ENCODE data around the gene ORC6. TPM values are rescaled to one million over a fixed set of nuclear protein-coding genes. Genes with fewer than 3 reads are reported as not detected.

The ORC6 gene
- total RNA-seq, 2 donors from 2014 or later, result 30.9 to 53.7 TPM

DNA sequence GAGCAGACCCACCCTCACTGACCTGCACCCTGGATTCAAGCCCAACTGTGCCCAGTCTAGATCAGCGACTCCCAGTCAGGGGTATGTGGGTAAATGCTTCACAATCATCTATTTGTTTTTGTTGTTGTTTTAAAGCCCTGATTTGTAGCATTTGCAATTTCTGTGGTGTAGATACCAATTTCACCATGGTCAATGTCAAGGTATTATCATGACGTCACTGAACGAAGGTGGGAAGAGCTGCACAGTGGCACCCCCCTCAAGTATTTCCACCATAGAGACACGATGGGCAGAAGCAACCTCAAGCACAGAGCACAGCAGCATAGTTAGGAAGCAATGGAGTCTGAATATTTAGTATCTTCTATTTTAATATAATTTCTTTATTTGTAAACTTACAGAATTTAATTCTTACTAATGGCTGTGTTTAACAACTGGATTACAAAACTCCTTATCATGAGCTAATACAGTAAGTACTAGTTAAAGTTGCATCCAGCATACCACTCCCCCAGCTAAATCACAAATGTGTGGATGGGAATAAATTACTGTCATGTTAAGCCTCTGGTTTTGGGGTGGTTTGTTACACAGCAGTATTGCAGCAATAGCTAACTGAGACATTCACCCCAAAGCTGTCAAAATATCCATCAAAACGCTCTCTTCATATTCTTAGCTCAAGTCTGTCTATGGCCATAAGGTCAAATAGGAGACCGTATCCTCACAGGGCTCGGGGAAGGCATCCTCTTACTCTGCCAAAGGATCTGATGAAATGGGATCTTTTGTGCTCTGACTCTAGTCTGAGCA lies 25.5 kb downstream of the ORC6 start:
- ATAC-seq (replicated peaks), result no peak
- no peak overlapping the region for H3K27ac Mint-ChIP-seq
- no peak overlapping the region for H3K4me3 Mint-ChIP-seq
- H3K36me3 Mint-ChIP-seq (ENCODE audit: low read depth), result no peaks in the 10 kb centered on the region
- no peaks in the 10 kb centered on the region for H3K9me3 Mint-ChIP-seq
- no peaks in the 10 kb centered on the region for H3K27me3 Mint-ChIP-seq
- H3K4me1 Mint-ChIP-seq, result no peaks in the 10 kb centered on the region

DNA sequence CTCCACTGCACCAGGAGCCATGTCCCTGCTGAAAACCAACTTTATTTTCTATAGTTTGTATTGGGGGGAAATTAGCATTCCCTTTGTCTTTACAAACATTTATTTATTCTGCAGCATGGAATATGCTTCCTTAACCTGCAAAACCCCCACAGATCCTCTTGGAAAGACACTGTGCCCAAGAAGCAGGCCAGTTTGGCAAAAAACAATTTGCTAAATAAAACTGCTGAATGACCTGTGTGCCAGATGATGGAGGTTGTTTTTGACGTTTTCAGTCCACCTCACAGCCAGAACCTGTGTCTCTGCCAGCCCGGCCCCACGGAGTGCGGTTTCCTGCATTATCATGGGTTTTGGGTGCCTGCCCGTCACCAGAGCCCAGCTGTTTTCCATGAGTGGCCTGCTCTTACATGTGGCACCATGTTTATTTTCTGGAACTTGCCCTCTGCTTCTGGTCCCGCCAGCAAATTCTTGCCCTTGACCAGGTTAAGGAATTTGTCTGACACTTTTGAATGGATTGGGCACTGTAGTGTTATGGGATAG lies 26.4 kb downstream of the ORC6 start:
- H3K27ac Mint-ChIP-seq, result no peak overlapping the region
- no peak for ATAC-seq (replicated peaks)
- no peaks in the 10 kb centered on the region for H3K4me1 Mint-ChIP-seq
- no peaks in the 10 kb centered on the region for H3K36me3 Mint-ChIP-seq (ENCODE audit: low read depth)
- H3K27me3 Mint-ChIP-seq, result no peaks in the 10 kb centered on the region
- no peaks in the 10 kb centered on the region for H3K9me3 Mint-ChIP-seq
- H3K4me3 Mint-ChIP-seq, result no peak overlapping the region

DNA sequence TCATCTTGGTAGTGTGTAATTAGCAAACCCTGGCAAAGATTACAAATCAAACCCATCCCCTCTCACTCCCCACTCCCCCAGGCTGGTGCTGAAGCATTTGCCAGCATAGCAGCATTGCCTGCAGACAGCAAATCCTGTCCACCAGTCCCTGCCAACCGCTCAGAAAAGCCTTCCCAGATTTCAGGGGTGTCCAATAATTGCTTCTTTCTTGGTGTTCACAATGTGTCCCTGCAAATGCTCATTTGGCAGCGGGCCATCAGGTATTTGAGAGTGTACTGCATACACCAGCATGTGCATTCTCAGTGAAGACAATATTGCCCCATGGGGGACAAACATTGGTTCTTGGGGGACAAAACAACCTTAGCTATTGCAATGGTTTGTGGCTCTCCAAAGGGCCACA lies 28.2 kb downstream of the ORC6 start:
- no peaks in the 10 kb centered on the region for H3K27me3 Mint-ChIP-seq
- ATAC-seq (replicated peaks), result no peak
- H3K36me3 Mint-ChIP-seq (ENCODE audit: low read depth), result no peaks in the 10 kb centered on the region
- H3K4me3 Mint-ChIP-seq, result no peak overlapping the region
- H3K27ac Mint-ChIP-seq, result no peak overlapping the region
- H3K9me3 Mint-ChIP-seq, result no peaks in the 10 kb centered on the region
- H3K4me1 Mint-ChIP-seq, result no peaks in the 10 kb centered on the region

DNA sequence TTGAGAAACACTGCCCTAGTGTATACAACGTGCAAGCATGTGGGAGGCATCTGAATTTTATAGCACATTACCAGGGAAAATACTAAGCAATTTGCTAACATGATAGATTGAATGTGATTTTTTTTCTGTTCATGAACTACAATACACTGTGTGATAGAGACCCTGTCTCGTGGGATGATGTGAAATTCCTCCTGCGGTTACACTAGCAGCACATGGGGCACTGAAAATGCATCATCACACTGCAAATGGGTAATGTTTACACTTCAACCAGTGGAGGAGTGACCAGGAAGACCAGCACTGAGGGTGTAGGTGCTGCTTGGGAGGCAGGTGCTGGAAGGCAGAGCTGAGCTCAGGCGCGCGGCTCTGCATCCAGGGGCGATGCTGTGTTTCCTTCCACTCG lies 28.8 kb downstream of the ORC6 start:
- no peaks in the 10 kb centered on the region for H3K36me3 Mint-ChIP-seq (ENCODE audit: low read depth)
- no peaks in the 10 kb centered on the region for H3K27me3 Mint-ChIP-seq
- H3K27ac Mint-ChIP-seq, result no peak overlapping the region
- no peaks in the 10 kb centered on the region for H3K9me3 Mint-ChIP-seq
- no peak overlapping the region for H3K4me3 Mint-ChIP-seq
- no peaks in the 10 kb centered on the region for H3K4me1 Mint-ChIP-seq
- ATAC-seq (replicated peaks), result no peak

DNA sequence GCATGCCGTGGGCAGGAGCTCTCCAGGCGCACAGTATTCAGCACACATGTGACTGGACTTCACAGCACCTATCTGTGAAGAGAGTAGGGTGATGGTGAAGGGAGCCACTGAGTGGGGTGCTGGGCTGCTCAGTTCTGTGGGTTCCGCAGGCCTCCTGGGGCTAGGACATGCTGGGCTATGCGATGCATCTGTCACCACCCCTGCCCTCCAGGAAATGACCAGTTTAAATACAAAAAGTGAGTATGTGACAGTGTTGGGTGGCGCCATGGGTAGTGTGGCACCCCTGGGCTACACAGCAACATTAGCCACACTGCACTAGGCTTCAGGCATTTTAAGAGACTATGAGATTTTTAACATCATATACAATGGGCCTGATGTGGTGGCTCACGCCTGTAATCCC lies 30.1 kb downstream of the ORC6 start:
- no peak overlapping the region for H3K27ac Mint-ChIP-seq
- no peak for ATAC-seq (replicated peaks)
- H3K9me3 Mint-ChIP-seq, result no peaks in the 10 kb centered on the region
- H3K4me1 Mint-ChIP-seq, result no peaks in the 10 kb centered on the region
- H3K4me3 Mint-ChIP-seq, result no peak overlapping the region
- no peaks in the 10 kb centered on the region for H3K36me3 Mint-ChIP-seq (ENCODE audit: low read depth)
- no peaks in the 10 kb centered on the region for H3K27me3 Mint-ChIP-seq

DNA sequence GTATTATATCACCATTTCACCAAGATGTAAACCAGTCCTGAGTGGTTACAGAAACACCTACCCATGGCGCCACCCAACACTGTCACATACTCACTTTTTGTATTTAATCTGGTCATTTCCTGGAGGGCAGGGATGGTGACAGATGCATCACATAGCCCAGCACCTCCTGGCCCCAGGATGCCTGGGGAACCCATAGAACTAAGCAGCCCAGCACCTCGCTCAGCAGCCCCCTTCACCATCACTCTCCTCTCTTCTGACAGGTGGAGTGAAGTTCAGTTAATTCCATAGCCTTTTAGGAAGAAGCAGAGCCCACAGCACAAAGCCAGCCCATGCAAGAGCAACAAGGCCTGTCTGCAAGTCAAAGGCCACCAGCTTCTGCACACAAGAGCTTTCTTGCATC lies 31.2 kb downstream of the ORC6 start:
- no peak for ATAC-seq (replicated peaks)
- H3K27me3 Mint-ChIP-seq, result no peaks in the 10 kb centered on the region
- H3K27ac Mint-ChIP-seq, result no peak overlapping the region
- no peaks in the 10 kb centered on the region for H3K36me3 Mint-ChIP-seq (ENCODE audit: low read depth)
- H3K9me3 Mint-ChIP-seq, result no peaks in the 10 kb centered on the region
- H3K4me1 Mint-ChIP-seq, result no peaks in the 10 kb centered on the region
- no peak overlapping the region for H3K4me3 Mint-ChIP-seq

DNA sequence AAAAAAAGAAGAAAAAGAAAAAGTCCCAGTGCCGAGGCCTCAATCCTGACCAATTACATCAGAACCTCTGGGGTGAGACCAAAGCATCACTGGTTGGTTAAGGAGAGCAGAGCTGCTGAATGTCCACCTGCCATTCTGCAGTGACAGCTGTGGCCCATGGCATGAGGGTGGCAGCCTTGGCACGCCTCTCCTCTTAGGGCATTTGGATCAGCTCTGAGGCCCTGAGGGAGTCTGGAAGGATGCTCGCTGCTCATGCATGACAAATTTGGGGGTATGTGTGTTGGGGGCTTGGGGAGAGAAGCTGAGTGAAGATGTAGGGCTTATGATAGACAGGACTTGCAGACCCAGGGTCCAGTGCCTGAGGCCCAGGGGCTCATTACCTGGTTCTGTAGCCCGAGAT lies 32.4 kb downstream of the ORC6 start:
- Mint-ChIP-seq H3K27me3 (peaks cover 3% of the 10 kb centered on the region), H3K4me1 (no peaks in the 10 kb centered on the region)
- no peak for ATAC-seq (replicated peaks)

DNA sequence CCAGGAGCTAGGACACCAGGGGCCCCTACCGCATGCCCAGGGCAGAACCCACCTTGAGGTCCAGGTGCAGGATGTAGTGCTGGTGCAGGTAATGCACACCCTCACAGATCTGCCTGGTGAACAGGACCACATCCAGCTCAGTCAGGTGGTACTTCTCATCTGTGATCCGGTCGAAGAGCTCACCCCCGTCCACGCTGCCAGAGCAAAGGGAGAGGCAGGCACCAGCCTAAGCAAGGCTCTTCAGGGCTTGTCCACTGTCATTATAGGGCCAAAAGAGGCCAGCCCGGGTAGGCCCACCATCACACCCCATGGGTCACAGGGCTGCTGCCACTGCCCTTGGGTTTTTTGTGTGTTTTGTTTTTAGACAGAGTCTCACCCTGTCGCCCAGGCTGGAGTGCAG lies 37.7 kb downstream of the ORC6 start:
- Mint-ChIP-seq H3K4me1 (no peaks in the 10 kb centered on the region), H3K36me3 (ENCODE audit: low read depth) (no peaks in the 10 kb centered on the region), H3K27me3 (peaks cover 3% of the 10 kb centered on the region), H3K4me3 (no peak overlapping the region), H3K27ac (no peak overlapping the region), H3K9me3 (peaks cover 4% of the 10 kb centered on the region)
- ATAC-seq (replicated peaks), result no peak

More for the DNA sequence above, 32.4 kb downstream of the ORC6 start:
- Mint-ChIP-seq H3K36me3 (ENCODE audit: low read depth) (no peaks in the 10 kb centered on the region), H3K27ac (no peak overlapping the region), H3K4me3 (no peak overlapping the region), H3K9me3 (peaks cover 4% of the 10 kb centered on the region)

DNA sequence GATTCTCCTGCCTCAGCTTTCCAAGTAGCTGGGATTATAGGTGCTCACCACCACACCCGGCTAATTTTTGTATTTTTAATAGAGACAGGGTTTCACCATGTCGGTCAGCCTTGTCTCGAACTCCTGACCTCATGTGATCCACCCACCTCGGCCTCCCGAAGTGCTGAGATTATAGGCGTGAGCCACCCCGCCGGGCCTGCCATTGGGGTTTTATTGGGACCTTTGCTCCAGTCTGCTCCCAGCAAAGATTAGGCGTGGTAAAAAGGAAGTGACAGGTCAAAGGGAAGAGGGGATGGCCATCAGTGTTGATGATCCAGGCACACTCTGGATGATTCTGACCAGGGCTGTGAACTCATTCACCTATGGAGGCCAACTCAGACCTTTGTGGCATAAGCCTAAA lies 38.2 kb downstream of the ORC6 start:
- no peak overlapping the region for H3K4me3 Mint-ChIP-seq
- peaks cover 3% of the 10 kb centered on the region for H3K27me3 Mint-ChIP-seq
- no peak overlapping the region for H3K27ac Mint-ChIP-seq
- no peaks in the 10 kb centered on the region for H3K4me1 Mint-ChIP-seq
- no peaks in the 10 kb centered on the region for H3K36me3 Mint-ChIP-seq (ENCODE audit: low read depth)
- H3K9me3 Mint-ChIP-seq, result peaks cover 4% of the 10 kb centered on the region
- ATAC-seq (replicated peaks), result no peak

DNA sequence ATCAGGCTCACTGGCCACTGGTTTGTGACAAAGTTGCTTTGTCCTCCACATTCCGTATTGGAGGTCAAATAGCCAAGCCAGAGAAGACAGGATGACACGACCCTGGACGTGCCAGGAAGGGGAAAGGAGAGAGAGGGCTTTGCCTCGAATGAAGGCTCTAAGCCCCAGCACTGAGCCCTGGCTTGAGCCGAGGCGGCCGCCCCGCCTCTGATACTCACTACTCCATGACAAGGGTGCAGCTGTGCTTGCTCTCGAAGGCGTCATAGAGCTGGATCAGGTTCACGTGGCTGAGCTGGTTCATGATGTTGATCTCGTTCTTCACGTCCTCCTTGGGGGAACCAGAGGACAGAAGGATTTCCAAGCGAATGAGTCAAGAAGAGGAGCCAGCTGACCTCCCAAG lies 39.3 kb downstream of the ORC6 start:
- H3K4me3 Mint-ChIP-seq, result no peak overlapping the region
- H3K36me3 Mint-ChIP-seq (ENCODE audit: low read depth), result no peaks in the 10 kb centered on the region
- H3K4me1 Mint-ChIP-seq, result no peaks in the 10 kb centered on the region
- ATAC-seq (replicated peaks), result no peak
- peaks cover 4% of the 10 kb centered on the region for H3K9me3 Mint-ChIP-seq
- peaks cover 3% of the 10 kb centered on the region for H3K27me3 Mint-ChIP-seq
- no peak overlapping the region for H3K27ac Mint-ChIP-seq

DNA sequence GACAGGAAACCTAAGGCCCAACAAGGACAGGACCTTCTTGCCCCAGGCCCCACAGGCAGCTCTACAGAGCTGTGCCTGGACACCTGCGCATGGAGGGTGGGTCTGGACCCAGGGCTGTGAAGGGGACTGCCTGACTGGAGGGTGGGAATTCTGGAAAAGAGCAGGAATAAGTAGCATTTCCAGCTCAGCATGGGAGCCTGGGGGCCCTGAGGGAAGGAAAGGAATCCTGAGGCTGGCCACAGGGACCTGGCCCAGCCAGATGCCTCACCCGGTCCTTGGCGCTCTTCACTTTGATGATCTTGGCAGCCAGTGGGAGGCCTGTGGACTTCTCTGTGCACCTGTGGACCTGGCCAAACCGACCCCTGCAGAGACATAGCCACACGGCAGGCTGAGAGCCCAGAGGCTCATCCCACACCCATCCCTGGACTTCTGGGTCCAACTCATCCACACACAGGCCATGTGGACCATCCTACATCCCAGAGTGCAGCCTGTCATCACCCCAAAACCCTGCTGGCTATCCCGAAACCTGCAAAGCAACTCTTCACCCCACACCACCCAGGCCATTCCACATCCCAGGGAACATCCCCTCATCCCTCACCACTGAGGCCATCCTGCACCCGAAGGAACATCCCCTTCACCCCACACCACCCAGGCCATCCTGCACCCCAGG lies 40.0 kb downstream of the ORC6 start:
- H3K9me3 Mint-ChIP-seq, result peaks cover 4% of the 10 kb centered on the region
- peaks cover 3% of the 10 kb centered on the region for H3K27me3 Mint-ChIP-seq
- no peaks in the 10 kb centered on the region for H3K4me1 Mint-ChIP-seq
- no peaks in the 10 kb centered on the region for H3K36me3 Mint-ChIP-seq (ENCODE audit: low read depth)
- no peak overlapping the region for H3K27ac Mint-ChIP-seq
- no peak overlapping the region for H3K4me3 Mint-ChIP-seq
- ATAC-seq (replicated peaks), result no peak

DNA sequence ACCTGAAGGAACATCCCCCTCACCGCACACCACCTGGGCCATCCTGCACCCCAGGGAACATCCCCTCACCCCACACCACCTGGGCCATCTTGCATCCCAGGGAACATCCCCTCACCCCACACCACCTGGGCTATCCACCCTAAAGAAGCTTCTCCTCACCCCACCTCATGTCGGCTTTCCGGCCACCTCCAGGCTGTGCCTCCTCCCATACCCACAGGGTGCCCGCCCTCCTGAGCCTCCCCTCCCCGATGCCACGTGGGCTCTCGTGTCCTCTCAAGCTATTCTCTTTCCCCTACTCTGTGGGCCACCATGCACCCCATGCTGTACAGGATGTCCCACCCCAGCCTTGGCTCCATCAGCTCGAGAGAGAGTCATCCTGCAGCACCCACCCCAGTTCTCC lies 40.7 kb downstream of the ORC6 start:
- ATAC-seq (replicated peaks), result no peak
- H3K36me3 Mint-ChIP-seq (ENCODE audit: low read depth), result no peaks in the 10 kb centered on the region
- H3K9me3 Mint-ChIP-seq, result peaks cover 4% of the 10 kb centered on the region
- no peaks in the 10 kb centered on the region for H3K4me1 Mint-ChIP-seq
- H3K4me3 Mint-ChIP-seq, result no peak overlapping the region
- peaks cover 3% of the 10 kb centered on the region for H3K27me3 Mint-ChIP-seq
- H3K27ac Mint-ChIP-seq, result no peak overlapping the region

DNA sequence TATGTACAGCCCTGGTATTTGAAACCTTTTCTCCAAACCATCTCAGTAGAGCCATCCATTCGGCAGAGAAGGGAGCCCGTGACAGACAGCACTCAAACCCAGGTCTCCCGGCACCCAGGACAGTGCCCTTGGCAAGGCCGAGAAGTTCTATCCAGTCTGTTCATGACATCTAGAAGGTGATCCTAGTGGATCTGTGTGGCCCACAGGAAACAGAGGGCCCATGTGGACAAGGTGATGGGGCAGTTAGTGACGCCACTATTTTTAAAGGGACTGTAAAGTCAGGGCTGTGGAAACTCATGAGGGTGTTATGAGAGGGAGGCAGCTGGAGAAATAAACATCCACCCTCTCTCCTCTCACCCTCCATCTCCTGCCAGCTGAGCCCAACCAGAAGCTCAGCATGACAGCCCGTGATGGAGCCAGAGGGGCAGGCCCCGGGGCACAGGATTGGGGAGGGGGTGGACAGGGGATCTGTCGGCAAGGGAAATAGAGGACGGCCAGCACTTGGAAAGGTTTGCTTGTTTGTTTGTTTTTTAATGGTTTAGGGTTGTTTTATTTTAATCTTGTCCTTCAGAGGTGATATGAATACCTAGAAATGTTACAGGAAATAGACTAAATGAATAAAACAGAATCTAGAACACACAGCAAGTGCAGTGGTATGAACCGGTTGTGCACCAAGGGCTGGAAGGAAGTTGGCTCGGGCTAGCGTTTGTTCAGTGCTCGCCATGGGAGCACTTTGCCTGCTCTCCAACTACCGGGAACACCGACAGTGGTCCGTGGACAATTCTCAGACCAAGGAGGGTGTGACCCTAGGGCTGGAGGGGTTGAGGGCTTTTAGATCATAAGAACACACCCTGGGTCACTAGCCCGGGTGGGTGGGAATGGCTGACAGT lies 41.6 kb downstream of the ORC6 start:
- Mint-ChIP-seq H3K27me3 (no peaks in the 10 kb centered on the region), H3K9me3 (peaks cover under 1% of the 10 kb centered on the region), H3K4me1 (no peaks in the 10 kb centered on the region), H3K4me3 (no peak overlapping the region), H3K36me3 (ENCODE audit: low read depth) (no peaks in the 10 kb centered on the region), H3K27ac (no peak overlapping the region)
- ATAC-seq (replicated peaks), result no peak

DNA sequence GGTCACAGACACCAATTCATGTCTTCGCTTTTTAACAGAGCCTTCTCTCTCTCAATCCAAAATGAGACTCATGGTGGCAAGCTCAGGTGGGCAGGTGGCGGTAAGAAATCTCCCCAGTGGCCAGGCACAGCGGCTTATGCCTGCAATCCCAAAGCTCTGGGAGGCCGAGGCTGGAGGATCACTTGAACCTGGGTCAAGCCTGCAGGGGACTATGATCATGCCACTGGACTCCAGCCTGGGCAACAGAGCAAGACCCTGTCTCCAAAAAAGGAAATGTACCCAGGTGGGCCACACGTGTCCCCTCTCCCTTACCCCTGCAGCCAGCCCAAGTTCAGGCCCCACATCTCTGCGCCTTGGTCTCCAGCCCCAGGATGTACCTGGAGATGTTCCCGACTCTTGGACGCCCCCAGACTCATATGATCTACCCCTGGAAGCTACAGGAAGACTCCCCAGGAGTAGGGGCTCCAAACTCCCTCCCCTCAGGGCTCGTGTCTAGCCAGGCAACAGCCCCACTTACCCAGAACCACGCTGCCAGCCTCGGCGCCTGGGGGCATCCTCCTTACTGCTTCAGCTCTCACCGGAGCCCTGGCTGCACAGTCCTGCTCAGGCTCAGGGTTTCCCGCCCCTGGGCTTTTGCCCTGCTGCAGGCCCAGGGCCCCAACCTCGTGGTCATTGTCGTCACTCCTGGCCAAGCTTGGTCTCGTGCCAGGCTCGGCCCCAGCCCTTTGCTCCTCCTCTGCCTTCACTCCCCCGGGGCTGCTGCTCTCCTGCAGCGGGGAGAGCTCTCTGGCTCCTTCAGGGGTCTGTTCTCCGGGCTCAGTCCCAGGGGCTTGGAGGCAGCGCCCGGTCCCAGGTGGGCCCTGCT lies 42.5 kb downstream of the ORC6 start:
- H3K27ac Mint-ChIP-seq, result no peak overlapping the region
- no peaks in the 10 kb centered on the region for H3K27me3 Mint-ChIP-seq
- no peak for ATAC-seq (replicated peaks)
- no peaks in the 10 kb centered on the region for H3K9me3 Mint-ChIP-seq
- no peak overlapping the region for H3K4me3 Mint-ChIP-seq
- no peaks in the 10 kb centered on the region for H3K4me1 Mint-ChIP-seq
- H3K36me3 Mint-ChIP-seq (ENCODE audit: low read depth), result no peaks in the 10 kb centered on the region
